GM23248 (cell line): ENCODE results near the gene CPA5. TPM values are rescaled to one million over a fixed set of nuclear protein-coding genes. Genes with fewer than 3 reads are reported as not detected.

ENCODE experiments used
- DNase-seq: peaks from one replicate; pipeline ENCODE4 v3.0.0-alpha.2; 2015
- H2AFZ ChIP-seq: fragments of 200-600 bp; sonication (generic); 2 replicates; pipeline ENCODE4 v1.6.1; 2016; ENCODE audit warnings: antibody characterized with exemption
- H3F3A ChIP-seq: fragments of 200-600 bp; sonication (generic); 2 replicates; pipeline ENCODE4 v1.6.1; 2016; ENCODE audit warnings: mild to moderate bottlenecking, antibody characterized with exemption, mixed run types; ENCODE audit not compliant: insufficient read depth
- H3K27ac ChIP-seq: fragments of 200-600 bp; sonication (generic); 2 replicates; pipeline ENCODE4 v1.5.1; 2016; ENCODE audit warnings: mild to moderate bottlenecking
- H3K27me3 ChIP-seq: fragments of 200-600 bp; sonication (generic); replicated peaks from 2 replicates; pipeline ENCODE4 v1.6.1; 2016; ENCODE audit warnings: mild to moderate bottlenecking; ENCODE audit not compliant: insufficient read depth
- H3K36me3 ChIP-seq: fragments of 200-600 bp; sonication (generic); 2 replicates; pipeline ENCODE4 v1.6.1; 2016; ENCODE audit warnings: low read depth, mild to moderate bottlenecking
- H3K4me1 ChIP-seq: fragments of 200-600 bp; sonication (generic); 2 replicates; pipeline ENCODE4 v1.6.1; 2016; ENCODE audit warnings: mild to moderate bottlenecking; ENCODE audit not compliant: insufficient read depth
- H3K4me2 ChIP-seq: fragments of 200-600 bp; sonication (generic); one replicate; pipeline ENCODE4 v1.6.1; 2016; ENCODE audit warnings: mild to moderate bottlenecking; ENCODE audit not compliant: unreplicated experiment
- H3K4me3 ChIP-seq: fragments of 200-600 bp; sonication (generic); 2 replicates; pipeline ENCODE4 v1.5.1; 2016; ENCODE audit warnings: mild to moderate bottlenecking
- H3K79me2 ChIP-seq: fragments of 200-600 bp; sonication (generic); 2 replicates; pipeline ENCODE4 v1.6.1; 2016; ENCODE audit warnings: mild to moderate bottlenecking; ENCODE audit not compliant: insufficient read depth
- H3K9ac ChIP-seq: fragments of 200-600 bp; sonication (generic); 2 replicates; pipeline ENCODE4 v1.6.1; 2016; ENCODE audit warnings: mild to moderate bottlenecking
- H3K9me2 ChIP-seq: fragments of 200-600 bp; sonication (generic); 2 replicates; pipeline ENCODE4 v1.6.1; 2016; ENCODE audit warnings: mixed run types, mild to moderate bottlenecking, moderate library complexity; ENCODE audit not compliant: insufficient read depth
- H3K9me3 ChIP-seq: fragments of 200-600 bp; sonication (generic); one replicate; pipeline ENCODE4 v1.6.1; 2017; ENCODE audit warnings: low read depth
- H4K20me1 ChIP-seq: fragments of 200-600 bp; sonication (generic); 2 replicates; pipeline ENCODE4 v1.6.0; 2016; ENCODE audit not compliant: insufficient read depth
- EZH2 ChIP-seq: fragments of 200-600 bp; sonication (generic); IDR thresholded peaks from 2 replicates; pipeline ENCODE4 v1.6.1; 2018; ENCODE audit warnings: antibody characterized with exemption, mild to moderate bottlenecking; ENCODE audit not compliant: insufficient read depth, poor library complexity, severe bottlenecking
- EZH2phosphoT487 ChIP-seq: fragments of 200-600 bp; sonication (generic); IDR thresholded peaks from 2 replicates; pipeline ENCODE4 v1.6.1; 2018; ENCODE audit warnings: antibody characterized with exemption, moderate library complexity, mild to moderate bottlenecking, low read depth; ENCODE audit not compliant: insufficient read depth
- WGBS, 2 experiments: methylation state at CpG; one replicate each; pipeline ENCODE4 v1.1.6; 2015 to 2017; ENCODE audit warnings: low lambda C conversion rate in 2 of 2, low coverage in 1 of 2; ENCODE audit errors: missing lambda C conversion rate in 2 of 2; 5-methylcytosine and 5-hydroxymethylcytosine counted together
- in situ Hi-C: fragments of 300-500 bp; cut with MboI; formaldehyde crosslinking; loops from 2 replicates; pipeline ENCODE4 v1.15.0; 2020
- polyA plus RNA-seq: library from polyadenylated mRNA; unstranded; fragments of >200 nt; fragmentation: Nextera tagmentation; extraction: Ambion mirVana; gene quantifications from 2 replicates; pipeline ENCODE4 v1.2.1, GENCODE V29; 2016
- total RNA-seq: library from RNA; depleted of rRNA; stranded (reverse); fragments of >200 nt; shearing (Covaris generic); gene quantifications from 2 replicates; pipeline ENCODE4 v1.2.3, GENCODE V29; 2014

CPA5 gene
- total and polyA plus RNA-seq, 2 experiments from 2014 or later = 0.23 TPM; not detected in 1

DNA sequence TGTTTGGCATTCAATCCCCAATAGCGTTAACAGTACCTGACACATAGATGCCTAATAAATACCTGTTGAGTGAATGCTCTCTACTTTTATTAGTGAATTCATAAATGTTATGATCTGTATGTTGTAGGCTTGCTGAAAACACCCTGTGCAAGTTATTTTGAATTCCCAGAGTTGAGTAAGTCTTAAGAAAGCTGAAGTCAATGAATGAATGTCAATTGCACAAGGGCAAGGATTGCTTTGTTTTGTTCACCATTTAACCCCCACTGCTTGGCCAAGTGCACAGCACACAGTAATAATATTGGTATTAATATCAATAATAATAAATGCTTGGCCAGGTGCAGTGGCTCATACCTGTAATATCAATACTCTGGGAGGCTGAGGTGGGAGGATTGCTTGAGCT, 45.9 kb downstream of the CPA5 start:
- no peak overlapping the region for H2AFZ ChIP-seq
- no peaks in the 10 kb centered on the region for H3K9me2 ChIP-seq
- no peak for DNase-seq
- in situ Hi-C loops = no loop called here
- no peaks in the 10 kb centered on the region for H3K79me2 ChIP-seq
- H3K9ac ChIP-seq = no peak overlapping the region
- no peak overlapping the region for H3K4me2 ChIP-seq
- TF ChIP-seq EZH2 (no peak), EZH2phosphoT487 (no peak)
- peaks cover 30% of the 10 kb centered on the region for H3F3A ChIP-seq
- no peaks in the 10 kb centered on the region for H3K36me3 ChIP-seq
- no peak overlapping the region for H3K4me3 ChIP-seq
- H4K20me1 ChIP-seq = no peaks in the 10 kb centered on the region
- WGBS, 2 experiments = 96 to 98% methylated on average over 1 of the region's 1 CpG
- no peaks in the 10 kb centered on the region for H3K27me3 ChIP-seq
- no peaks in the 10 kb centered on the region for H3K9me3 ChIP-seq
- H3K4me1 ChIP-seq = peaks cover 22% of the 10 kb centered on the region
- no peak overlapping the region for H3K27ac ChIP-seq

DNA sequence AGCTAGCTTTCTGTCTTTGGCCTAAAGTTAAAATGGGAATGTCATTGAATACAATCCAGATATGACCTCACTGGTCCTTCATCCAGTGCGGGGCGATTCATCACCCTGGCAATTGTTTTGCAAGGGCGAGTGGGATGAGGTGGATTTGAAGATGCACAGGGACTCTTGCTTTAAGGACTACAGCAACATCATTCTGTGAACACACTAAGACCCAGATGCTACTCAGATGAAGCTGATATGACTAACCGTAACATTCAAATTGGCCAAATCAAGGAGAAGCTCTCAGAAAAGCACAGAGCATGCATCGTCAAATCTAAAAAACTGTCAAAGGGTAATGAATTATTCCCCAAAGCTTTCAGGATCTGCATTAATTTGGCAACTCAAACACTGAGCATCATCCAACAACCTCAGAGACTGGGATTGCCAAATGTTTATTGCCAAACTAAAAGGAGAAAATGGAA, 48.5 kb downstream of the CPA5 start:
- peak; percentile 89 for DNase-seq
- Histone ChIP-seq H3K36me3 (no peaks in the 10 kb centered on the region), H2AFZ (peak overlapping the region; percentile 48), H3K4me3 (0 out of 2 replicates have a peak overlapping the region, but pooled peaks have one; percentile 4), H3K4me2 (peak overlapping the region; percentile 52), H3K27ac (peak overlapping the region; percentile 63), H3K79me2 (no peaks in the 10 kb centered on the region), H3K9me3 (no peaks in the 10 kb centered on the region), H4K20me1 (no peaks in the 10 kb centered on the region), H3K27me3 (no peaks in the 10 kb centered on the region), H3K4me1 (peaks cover 22% of the 10 kb centered on the region), H3F3A (peaks cover 30% of the 10 kb centered on the region), H3K9me2 (no peaks in the 10 kb centered on the region), H3K9ac (no peak overlapping the region; the same call in 1 of the 2 replicates)
- in situ Hi-C loops = no loop called here
- WGBS, 2 experiments = 9 to 12% methylated on average over 5 of the region's 5 CpGs
- TF ChIP-seq EZH2phosphoT487 = no peak
- TF ChIP-seq EZH2 = no peak

DNA sequence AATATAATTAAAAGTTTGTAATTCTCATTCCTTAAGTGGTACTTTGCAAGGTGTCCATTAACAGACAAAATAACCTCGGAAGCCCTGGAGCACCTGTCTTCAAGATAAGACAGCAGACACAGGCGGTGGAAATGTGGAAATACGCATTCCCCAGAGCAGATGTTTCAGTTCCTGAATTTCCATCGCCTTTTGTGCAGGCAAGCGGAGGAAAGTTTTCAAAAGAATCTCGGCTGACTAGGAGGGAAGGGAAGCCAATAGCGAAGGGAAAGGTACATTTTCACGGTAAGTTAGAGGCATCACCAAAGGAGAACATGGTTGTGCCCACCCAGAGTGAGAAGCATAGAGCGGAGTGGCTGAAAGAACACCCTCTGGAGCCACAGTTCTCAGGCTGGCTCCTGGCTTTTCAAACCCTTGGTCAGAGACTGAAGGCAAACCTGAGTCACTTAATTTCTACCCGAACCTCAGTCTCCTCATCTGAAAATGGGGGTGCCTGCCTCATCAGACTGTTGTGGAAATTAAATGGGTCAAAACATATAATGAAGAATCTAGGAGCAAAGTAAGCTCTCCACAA, 49.3 kb downstream of the CPA5 start:
- WGBS, 2 experiments = 81 to 84% methylated on average over 10 of the region's 10 CpGs
- in situ Hi-C loops = no loop called here
- DNase-seq = no peak

DNA sequence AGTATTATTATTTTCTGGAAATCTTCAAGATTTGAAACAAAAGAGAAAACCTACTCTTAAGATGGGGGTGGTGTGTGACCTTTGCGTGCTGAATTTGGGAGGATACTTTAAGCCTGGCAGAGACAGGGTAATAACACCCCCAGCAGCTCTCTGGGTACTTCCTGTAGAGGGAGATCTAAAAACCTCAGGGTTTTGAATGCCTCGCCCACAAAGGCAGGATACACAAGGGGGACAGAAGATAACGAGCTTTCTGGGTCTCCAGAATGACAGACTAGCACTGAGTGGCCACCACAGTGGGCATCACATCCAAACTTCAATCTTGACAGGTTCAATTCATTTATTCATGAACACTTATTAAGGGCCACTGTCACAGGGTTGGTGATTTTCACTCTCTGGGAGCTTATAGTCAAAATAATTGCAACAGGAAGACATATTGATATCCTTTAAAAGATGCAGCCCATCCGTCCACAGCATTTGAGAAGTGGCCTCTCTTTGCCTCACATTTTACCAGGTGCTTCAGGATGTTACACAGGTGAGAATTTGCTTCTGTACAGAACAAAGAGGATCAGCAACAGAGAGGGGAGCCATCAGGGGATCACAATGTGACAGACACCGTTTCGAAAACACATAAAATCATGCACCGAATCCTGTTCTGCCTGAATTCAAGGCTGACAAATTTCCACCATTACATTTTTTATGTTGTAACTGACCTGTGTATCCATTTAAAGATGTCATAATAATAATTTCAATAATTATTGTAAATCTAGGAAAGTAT, 50.0 kb downstream of the CPA5 start:
- no peaks in the 10 kb centered on the region for H3K79me2 ChIP-seq
- no peak overlapping the region for H3K4me3 ChIP-seq
- H3K4me2 ChIP-seq = no peak overlapping the region
- TF ChIP-seq EZH2phosphoT487 = no peak
- TF ChIP-seq EZH2 = no peak
- H3K36me3 ChIP-seq = no peaks in the 10 kb centered on the region
- DNase-seq = no peak
- no peak overlapping the region for H2AFZ ChIP-seq
- no peaks in the 10 kb centered on the region for H3K27me3 ChIP-seq
- H3K9me3 ChIP-seq = no peaks in the 10 kb centered on the region
- no peak overlapping the region for H3K27ac ChIP-seq
- no peak overlapping the region for H3K9ac ChIP-seq
- no peaks in the 10 kb centered on the region for H3K9me2 ChIP-seq
- H3K4me1 ChIP-seq = peaks cover 22% of the 10 kb centered on the region
- WGBS, 2 experiments = 96 to 99% methylated on average over 7 of the region's 7 CpGs
- in situ Hi-C loops = no loop called here
- no peaks in the 10 kb centered on the region for H4K20me1 ChIP-seq
- peaks cover 33% of the 10 kb centered on the region for H3F3A ChIP-seq

More for the DNA sequence above, 49.3 kb downstream of the CPA5 start:
- H3K4me1 ChIP-seq = peaks cover 22% of the 10 kb centered on the region
- H3K9me2 ChIP-seq = no peaks in the 10 kb centered on the region
- H3K36me3 ChIP-seq = no peaks in the 10 kb centered on the region
- TF ChIP-seq EZH2phosphoT487 (no peak), EZH2 (no peak)
- H3K4me3 ChIP-seq = no peak overlapping the region
- H3K79me2 ChIP-seq = no peaks in the 10 kb centered on the region
- no peak overlapping the region for H3K27ac ChIP-seq
- no peak overlapping the region for H3K9ac ChIP-seq
- no peaks in the 10 kb centered on the region for H3K27me3 ChIP-seq
- H3F3A ChIP-seq = peaks cover 30% of the 10 kb centered on the region
- H4K20me1 ChIP-seq = no peaks in the 10 kb centered on the region
- H2AFZ ChIP-seq = no peak overlapping the region
- H3K9me3 ChIP-seq = no peaks in the 10 kb centered on the region
- H3K4me2 ChIP-seq = peak overlapping the region; percentile 52
